ENCODE results near the gene SPSB1.

DNA sequence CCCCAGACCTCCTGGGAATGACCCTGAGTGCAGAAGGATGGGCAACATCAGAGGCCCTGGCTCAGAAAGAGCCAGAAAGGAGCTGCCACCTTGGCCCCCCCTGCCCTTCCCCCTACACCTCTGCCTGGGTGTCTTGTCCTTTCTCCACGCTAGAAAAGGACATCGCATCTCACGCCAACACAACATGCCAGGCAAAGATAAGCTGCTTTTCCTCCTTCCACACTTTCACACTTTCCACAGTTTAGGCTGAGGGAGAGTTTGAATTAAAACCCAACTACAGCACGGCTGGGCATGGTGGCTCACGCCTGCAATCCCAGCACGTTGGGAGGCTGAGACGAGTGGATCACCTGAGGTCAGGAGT is 109.5 kb downstream of the SPSB1 start:
- TF ChIP-seq, protein P1, sequence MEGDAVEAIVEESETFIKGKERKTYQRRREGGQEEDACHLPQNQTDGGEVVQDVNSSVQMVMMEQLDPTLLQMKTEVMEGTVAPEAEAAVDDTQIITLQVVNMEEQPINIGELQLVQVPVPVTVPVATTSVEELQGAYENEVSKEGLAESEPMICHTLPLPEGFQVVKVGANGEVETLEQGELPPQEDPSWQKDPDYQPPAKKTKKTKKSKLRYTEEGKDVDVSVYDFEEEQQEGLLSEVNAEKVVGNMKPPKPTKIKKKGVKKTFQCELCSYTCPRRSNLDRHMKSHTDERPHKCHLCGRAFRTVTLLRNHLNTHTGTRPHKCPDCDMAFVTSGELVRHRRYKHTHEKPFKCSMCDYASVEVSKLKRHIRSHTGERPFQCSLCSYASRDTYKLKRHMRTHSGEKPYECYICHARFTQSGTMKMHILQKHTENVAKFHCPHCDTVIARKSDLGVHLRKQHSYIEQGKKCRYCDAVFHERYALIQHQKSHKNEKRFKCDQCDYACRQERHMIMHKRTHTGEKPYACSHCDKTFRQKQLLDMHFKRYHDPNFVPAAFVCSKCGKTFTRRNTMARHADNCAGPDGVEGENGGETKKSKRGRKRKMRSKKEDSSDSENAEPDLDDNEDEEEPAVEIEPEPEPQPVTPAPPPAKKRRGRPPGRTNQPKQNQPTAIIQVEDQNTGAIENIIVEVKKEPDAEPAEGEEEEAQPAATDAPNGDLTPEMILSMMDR (IDR thresholded peaks at IDR 0.05) = no peak
- no peak for TF ChIP-seq POLR2AphosphoS5 (IDR thresholded peaks at IDR 0.05)
- no peak for TF ChIP-seq POLR2A (IDR thresholded peaks at IDR 0.05)

All from prostate gland (tissue), 2 donors.